ENCODE results near the gene RAB2B.
A peak's percentile ranks its signal among the peaks of the same experiment; 100 is the strongest.

The RAB2B gene

DNA sequence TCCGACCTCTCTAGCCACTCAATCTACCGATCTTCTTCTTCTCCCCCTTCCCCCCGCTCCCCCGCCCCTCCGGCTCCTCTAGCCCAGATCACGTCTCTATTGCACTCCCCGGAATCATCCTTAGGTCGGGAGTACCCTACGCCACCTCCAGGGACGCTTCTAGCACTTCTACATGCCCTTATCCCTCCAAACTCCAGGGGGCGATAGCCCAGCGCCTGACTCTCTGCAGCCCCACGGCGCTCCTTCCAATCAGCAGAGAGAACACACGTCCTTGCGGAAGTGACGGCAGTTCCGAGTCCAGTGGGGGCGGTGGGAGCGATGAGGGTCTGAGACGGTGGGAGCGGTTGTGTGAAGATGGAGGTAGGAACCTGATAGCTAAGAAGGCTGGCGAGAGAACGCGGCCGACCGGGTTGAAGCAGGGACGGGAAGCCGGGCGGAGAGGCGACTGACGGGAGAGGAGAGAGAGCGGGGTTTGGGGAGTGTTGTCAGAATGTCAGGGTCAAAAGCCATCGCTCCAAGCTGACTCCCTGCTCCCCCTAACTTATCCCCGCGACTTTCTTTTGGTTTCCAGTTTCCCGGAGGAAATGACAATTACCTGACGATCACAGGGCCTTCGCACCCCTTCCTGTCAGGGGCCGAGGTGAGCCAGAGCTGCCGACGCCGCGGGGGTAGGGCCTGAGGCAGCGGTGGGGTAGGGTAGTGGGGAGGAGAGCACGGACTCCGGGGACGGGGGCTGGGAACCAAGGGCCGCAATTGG lies at the start of gene RAB2B, which contains the start of gene TOX4:
Gene RAB2B (minus strand): TSS at position 35 of the 757 bp plus-strand sequence. CDS start 87 bp downstream, outside the sequence.
Gene TOX4 (plus strand): TSS at position 271 of the 757 bp plus-strand sequence. CDS start 84 bp downstream, at position 355.
- DNase-seq (ENCODE audit: low read depth in 2 of 2): peak; percentile 82 to 90

DNA sequence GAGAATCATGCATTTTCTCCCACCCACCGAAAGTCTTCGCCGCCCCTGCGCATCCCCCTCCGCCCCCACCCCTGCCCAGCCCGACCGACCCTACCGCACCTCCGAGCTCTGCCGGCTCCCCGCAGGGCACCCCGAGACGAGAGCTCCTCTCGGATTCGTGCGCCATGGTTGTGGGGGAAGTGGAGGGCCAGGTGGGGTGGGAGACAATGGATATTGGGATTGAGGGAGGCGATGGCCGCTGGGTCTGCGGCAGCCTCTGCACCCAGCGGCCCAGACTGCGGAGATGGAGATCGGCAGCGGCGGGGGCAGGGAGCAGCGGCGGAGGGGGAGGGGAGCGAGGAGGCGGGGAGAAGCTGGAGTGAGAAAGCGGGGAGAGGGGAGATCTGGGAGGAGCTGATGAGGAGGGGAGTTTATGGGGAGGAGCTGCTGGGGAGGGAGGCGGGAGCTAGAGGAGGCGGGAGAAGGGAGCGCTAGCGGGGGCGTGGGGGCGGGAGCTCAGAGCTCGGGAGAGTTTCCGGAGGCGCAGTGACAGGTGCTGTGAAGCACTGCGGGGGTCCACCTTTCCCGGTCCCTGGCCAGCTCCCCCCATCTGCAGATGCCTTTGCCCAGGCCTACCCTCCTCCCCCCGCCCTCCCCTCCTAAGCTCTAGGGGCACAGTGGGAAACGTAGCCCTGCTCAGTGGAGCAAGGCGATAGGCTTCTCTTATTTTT lies 49.4 kb upstream of the RAB2B start, which contains the start of gene SALL2:
Gene SALL2 (minus strand): TSS at position 385 of the 710 bp plus-strand sequence. CDS start 219 bp downstream, at position 166.
- DNase-seq (ENCODE audit: low read depth in 2 of 2): peak; percentile 55 to 66

DNA sequence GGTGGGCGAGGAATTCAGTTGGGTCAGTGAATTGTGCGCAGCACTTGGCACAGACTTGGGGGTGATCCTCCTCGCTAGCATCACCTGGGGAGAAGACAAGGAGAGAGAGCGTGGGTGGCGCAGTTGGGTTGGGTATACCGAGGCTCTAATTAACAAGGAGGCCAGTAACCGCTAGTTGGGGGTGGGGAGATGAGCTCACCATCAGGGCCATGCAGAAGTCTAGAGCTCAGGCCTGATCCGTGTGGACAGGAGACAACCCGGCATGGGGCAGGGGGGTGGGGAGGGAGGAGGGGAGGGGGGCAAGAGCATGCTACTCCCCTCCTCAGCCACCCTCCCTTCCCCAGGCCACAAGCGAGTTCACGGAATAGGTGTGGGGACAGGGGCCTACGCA lies 48.8 kb upstream of the RAB2B start:
- DNase-seq (ENCODE audit: low read depth in 2 of 2): no peak

DNA sequence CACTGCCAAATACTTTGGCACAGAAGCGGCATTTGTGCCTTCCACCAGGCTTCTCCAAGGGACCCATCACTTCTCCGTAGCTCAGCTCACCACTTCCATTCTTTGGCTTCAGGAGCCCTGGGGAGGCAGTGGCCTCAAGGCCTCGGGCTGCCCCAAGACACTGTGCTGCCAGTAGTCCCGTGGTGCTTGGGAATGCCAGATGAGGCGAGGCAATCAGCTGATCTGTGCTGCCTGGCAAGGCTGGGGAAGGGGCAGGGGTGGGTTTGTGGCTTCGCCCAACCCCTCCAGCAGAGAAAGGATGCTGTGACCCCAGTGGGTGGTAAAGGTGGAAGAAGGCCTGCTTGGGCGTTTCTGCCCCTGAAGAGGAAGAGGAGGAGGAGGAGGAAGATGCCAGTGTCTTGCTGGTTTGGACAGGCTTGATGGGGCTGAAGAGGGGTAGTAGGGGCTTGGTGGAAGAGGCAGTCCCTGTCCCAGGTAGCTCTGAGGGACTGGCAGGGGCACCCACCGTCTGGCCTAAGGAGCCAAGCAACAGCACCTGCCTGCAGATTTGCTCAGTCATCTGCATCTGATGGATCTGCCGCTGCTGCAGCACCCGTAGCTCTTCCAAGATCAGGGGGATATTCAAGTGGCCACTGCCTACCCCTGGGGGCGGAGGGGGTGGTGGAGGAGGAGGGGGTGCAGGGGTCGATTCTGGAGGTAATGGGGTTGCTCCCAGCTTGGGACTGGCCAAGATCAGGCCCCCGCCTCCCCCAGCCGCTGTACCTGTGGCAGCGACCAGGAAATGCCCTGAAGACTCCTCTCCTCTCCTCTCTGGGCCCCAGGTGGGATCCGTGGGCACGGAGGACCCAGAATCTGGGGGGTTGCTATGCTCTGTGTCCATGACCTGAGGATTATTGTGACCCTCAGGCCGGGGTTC lies 48.1 kb upstream of the RAB2B start:
- no peak for DNase-seq (ENCODE audit: low read depth in 2 of 2)

DNA sequence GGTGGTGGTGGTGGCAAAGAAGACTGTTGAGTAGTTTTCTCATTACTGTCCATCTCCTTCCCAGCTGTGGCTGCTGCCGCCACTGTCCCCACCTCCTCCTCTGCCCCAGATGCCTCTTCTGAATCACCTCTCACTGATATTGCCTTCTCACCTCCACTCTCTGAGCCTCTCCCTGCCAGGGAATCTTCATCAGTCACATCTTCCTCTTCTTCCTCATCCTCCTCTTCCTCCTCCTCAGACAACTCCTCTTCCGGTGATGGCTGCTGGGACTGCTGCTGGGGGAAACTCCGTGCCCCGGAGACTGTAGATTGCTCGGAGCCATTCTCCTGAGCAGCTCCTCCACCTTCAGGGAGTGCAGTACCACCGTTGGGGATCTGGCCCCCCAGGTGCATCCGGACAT lies 46.4 kb upstream of the RAB2B start:
- DNase-seq (ENCODE audit: low read depth in 2 of 2): no peak

DNA sequence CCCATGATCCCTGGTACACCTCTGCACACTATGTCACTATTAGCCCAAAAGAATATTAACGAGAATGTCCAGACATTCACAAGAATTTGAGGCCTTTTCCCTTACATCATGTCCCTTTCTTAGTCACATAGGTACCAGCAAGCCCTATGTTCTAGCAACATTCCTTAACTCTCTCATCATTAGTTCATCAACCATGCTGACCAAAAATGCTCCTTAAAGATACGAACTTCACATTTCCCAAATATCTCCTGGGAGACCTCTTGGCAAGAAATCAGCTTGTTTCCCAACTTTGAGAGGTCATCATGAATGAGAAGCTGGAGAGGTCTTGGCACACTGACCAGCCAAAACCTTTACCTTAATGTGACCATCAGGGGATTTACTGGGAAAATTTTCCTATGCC lies 44.7 kb upstream of the RAB2B start:
- DNase-seq (ENCODE audit: low read depth in 2 of 2): no peak

DNA sequence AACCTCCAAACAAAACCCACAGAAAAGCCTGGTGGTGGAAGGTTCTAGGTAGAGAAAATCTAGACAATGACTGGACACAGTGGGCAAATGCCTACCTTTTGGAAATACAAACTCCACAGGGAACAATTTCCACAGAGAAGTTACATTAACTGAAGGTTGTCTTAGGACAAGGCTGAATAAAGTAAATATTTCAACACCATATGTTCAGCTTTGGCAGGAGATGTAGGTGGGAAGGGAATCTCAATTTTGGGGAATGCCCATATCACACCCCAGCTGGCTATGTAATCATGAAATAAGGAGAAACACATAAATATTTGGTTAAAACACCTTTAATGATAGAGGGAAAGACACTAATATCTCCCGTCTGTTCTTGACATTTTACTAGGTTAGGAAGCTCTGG lies 44.0 kb upstream of the RAB2B start:
- no peak for DNase-seq (ENCODE audit: low read depth in 2 of 2)

DNA sequence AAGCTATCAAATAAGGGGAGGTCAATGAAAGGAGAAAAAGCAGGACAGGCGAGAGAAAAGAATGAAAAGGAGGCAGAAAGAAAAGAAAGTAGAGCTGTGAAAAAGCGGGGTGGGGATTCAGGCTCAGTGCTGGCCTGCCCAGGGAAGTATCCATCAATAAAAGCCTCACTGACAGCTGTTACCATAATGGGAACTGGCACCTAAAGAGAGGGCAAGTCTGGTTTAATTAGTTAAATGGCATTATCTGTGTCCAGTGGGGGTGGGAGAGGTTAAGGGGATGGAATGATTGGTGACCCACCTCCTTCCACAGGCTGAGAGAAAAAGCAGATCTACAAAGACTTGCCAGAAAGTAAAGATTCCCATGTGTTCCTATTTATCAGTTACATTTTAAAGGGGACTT lies 42.0 kb upstream of the RAB2B start:
- no peak for DNase-seq (ENCODE audit: low read depth in 2 of 2)

DNA sequence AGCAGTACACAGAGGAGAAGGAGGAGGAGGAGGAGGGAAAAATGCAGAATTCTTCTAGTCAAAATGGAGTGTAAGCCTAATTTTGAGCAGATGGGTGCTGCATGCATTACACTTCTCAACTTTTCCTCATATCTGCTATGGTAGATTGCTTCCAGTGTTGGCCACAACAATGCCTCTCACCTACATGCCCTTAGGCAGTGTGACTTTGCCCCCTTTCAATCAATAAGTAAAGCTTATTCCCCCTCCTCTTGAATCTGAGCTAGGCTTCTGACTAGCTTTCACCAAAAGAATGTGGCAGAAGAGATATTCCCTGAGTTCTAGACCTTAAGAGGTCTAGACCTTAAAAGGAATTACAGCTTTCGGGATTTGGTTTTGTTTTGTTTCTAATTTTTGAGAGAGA lies 37.6 kb upstream of the RAB2B start:
- DNase-seq (ENCODE audit: low read depth in 2 of 2): no peak

DNA sequence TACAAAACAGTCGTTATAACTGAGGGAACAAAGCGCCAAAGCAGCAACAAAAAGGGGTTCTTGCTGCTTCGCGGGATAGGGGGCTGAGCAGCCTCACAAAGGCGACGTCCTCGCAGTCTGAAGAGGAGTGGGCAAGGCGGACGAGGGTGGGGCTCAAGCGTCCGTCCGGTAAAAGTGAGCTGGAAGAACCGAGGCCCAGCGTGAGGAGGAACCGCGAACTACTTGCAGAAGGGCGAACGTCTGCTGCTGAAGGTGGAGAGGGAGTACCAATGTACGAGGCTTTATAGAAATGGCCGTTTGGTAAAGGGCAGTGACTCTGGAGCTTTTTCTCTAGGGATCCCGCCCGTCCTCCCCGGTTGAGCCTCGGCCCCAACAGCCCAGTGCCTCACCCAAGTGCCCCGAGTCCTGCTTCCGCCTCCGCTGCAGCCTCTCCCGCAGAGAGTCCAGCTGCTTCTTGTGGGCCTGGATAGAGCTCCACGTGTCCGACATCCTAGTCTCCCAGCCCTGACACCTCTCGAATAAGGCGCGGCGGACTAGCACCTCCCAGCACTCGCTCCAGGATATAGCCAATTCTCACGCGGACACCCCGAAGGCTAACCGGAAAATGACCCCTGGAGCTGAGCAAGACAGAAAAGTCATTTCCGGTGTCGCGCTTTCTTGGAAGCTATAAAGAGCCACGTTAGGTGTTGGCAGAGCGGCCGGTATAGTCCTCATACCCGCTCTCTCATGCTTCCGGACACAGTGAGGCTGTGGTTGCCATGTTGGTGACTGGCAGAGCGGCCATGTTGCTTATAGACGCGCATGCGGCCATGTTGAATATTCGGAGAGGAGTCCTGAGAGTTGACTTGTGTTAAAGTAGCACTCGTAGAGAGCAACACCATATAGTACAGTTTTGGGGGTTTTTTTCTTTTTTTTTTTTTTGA lies 34.2 kb upstream of the RAB2B start, which contains the start of gene METTL3:
Gene METTL3 (minus strand): TSS at position 606 of the 923 bp plus-strand sequence. CDS start 117 bp downstream, at position 489.
- DNase-seq (ENCODE audit: low read depth in 2 of 2): peak; percentile 81 to 82

DNA sequence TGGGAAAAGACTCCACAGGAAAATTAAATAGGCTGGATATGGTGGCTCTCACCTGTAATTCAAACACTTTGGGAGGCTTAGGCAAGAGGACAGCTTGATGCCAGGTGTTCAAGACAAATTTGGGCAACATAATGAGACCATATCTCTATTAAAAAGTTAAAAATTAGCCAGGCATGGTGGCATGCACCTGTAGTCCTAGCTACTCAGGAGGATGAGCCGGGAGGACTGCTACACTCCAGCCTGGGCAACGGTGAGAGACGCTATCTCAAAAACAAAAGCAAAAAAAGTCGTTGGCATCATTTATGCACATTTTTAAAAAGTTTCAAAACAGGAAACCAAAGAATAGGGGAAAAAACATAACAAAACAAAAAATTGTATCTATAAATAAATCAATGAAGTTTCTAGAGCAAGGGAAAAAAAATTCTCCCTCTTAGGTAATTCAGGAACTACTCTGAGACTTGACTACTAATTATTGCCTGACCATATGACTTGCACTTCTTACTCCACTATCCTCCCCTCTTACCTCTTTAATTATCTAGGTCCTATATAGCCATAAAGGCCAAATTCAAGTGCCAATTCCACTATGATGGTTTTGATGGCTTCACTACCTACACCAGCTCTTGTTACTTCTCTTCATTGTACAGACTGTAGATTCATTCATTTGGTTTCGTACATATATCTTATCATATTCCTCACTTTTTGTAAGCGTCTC lies 32.8 kb upstream of the RAB2B start:
- DNase-seq (ENCODE audit: low read depth in 2 of 2): no peak

DNA sequence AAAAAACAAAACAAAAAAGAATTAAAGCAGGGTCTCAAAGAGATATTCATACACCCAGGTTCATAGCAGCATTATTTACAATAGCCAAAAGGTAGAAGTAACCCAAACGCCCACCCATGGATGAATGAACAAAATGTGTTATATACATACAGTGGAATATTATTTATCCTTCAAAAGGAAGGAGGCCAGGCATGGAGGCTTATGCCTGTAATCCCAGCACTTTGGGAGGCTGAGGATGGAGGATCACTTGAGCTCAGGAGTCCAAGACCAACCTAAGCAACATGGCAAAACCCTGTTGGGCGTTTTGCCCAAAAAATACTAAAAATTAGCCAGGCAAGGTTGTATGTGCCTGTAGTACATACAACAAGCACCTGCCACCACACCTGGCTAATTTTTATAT lies 29.8 kb upstream of the RAB2B start:
- no peak for DNase-seq (ENCODE audit: low read depth in 2 of 2)

DNA sequence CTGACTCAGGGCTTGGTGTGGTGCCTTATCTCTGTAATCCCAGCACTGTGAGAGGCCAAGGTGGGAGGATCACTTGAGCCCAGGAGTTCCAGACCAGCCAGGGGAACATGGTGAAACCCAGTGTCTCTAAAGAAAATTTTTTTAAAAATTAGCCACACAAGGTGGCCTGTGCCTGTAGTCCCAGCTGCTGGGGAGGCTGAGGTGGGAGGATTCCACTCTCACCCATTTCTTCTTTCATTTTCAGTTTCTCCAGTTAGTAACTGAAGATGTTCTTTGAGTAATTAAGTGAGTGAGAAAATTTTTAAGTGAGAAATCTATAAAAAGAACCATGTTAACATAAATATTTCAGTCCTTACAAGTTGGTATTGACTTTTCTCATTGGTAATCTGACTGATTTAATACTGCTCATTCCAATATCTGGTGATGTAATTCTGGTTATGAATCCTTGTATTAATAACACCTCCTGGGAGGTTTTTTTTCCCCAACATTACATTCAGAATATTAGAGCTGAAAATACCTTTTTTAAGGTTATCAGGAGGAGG lies 28.3 kb upstream of the RAB2B start:
- DNase-seq (ENCODE audit: low read depth in 2 of 2): no peak

DNA sequence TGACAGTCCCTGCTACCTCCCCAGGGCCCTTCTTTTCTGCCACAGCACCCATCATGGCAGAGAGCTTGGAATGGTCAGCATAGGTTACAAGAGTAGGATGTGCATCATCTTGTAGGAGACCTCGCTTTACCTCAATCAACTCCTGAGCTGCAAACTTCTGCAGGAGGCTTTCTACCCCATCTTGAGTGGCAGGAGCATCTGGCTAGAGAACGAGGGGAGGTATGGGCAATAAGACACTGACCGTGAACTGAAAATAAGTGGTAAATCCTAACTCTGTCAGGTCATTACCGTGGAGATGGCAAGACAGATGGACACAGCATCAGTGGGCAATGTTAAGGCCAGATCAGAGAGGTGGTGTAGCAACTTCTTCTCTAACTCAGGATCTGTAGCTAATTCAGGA lies 26.6 kb upstream of the RAB2B start:
- DNase-seq (ENCODE audit: low read depth in 2 of 2): no peak

DNA sequence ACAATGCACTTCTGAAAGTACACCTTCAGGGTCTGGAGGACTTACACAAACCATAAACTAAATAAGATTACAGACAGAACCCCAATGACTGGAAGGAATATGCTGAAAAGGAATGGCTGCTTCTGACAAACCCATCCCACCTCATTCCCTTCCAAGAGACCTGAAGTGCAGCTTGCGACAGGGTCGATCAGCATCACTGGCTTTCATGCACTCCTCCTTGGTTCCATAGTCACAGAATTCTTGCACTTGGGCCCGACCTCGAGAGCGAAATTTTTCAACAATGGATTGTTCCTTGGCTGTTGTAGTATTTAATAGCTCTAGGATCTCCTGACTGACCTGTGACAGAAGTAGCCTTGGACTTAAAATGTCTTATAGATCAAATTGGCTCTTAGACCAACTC lies 24.8 kb upstream of the RAB2B start:
- no peak for DNase-seq (ENCODE audit: low read depth in 2 of 2)

DNA sequence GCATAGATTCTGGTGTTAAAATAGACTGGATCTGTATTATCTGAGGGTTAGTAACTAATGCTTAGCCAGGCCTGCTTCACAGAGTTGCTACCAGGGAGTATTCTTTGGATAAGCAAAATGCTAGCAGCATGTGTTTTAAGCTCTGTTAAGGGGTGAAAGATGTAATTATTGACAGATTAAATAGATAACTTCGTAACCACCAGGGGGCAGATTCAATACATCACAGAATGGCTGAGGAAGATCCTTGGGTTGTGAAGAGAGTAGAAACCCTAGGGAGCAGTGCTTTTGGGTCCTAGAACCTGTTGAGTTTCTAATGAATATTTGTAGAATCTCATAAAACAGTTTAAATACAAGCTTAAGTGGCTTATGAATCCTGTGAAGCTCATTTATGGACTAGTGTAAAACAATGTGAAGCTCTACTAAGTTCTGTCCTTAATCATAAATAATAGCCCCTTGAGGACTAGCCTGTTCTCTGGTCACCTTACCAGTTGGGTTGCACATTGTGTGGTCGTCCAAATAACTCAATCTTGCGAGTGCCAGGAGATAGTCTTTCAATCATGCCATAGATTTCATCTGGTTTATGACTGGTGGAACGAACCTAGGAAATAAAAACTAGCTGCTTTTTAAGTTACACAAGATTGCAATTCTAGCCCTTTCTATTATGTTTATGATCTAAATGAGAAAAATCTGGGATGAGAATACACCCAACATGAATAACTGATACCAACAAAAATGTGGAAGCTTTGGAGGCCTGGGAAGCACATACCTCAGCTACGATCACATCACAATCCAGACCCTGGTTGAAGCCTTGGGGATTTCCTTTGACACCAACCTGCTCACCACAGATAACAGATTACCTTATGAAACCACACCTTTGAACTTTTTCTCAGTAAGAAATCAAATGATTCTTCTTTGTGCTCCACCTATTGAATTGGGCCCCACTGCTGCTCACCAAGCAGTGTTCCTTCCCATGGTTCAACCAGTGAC lies 22.1 kb upstream of the RAB2B start:
- no peak for DNase-seq (ENCODE audit: low read depth in 2 of 2)

DNA sequence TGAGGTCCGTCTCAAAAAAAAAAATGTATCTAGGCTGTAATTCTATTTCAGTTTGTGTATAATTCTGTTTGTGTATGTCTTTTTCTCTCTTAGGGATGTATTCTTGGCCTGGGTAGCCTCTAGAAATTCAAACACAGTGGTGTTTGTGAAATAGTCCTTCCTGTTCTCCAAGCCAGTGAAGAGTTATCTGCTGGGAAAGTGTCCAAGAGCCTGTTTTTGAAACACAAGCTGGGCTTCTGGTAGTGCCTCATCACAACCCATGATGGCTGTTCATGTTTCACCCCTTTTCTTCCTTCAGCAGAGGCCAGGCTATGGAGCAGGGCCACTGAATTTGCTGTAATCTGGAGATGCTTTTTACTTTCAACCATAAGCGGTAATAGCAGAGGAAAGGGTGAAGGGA lies 19.7 kb upstream of the RAB2B start:
- DNase-seq (ENCODE audit: low read depth in 2 of 2): no peak

DNA sequence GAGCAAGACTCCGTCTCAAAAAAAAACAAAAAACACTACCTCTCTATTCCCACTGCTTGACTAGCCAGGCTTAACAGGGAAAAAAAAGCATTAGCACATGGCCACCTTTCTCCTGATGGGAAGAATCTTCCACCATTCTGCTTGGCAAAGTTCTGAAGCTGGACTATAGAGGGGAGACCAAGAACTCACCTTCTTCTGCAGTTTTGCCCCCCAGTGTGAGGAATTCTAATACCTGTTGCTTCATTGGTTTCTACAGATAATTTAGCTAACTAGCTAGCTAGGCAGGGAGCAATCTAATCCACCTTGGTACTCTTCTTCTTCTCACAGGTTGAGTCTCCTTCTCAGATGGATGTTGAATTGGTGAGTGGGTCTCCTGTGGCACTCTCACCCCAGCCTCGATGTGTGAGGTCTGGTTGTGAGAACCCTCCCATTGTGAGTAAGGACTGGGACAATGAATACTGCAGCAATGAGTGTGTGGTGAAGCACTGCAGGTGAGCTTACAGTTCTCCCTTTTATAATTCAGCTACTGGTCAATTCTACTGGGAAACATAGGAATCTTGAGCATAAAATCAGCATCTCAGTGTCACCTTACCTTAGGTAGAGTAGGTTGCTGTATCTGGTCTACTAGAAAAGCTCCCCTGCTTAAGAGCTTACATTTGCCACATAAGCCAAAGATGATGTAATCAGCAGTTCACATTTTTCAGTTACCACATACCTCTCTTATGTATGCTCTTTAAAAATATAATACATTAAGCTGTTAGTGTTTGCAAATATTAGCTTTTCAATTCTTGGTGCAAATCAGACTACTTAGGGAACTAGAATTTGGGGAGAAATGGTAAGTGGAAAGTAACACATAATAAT lies 18.4 kb upstream of the RAB2B start:
- no peak for DNase-seq (ENCODE audit: low read depth in 2 of 2)

Data from activated CD4-positive, alpha-beta T cell treated with anti-CD3 and anti-CD28 coated beads for 24 hours (primary cell).